Measurements from ENCODE around the gene GPBP1.

GRCh38 chr5:57262541-57262940 lies 88.7 kb downstream of the GPBP1 start:
- no peak for TF ChIP-seq CTCF (IDR thresholded peaks at IDR 0.05; ENCODE audit: extremely low read depth in 1 of 2, insufficient read depth in 1 of 2, low read depth in 1 of 2, low read length in 2 of 2)
- no peak for TF ChIP-seq POLR2A (IDR thresholded peaks at IDR 0.05; ENCODE audit: low read depth, low read length)
- no peak for TF ChIP-seq GATA2 (IDR thresholded peaks at IDR 0.05; ENCODE audit: insufficient read depth, insufficient read length, low read depth, low read length)
- no peak for TF ChIP-seq MAX (IDR thresholded peaks at IDR 0.05; ENCODE audit: insufficient read depth, insufficient read length)
